NCI-H1436 (cell line): ENCODE data around the gene ZNF582.

Source experiments
- DNase-seq: peaks from one replicate; lab custom pipeline; 2025; lab: John Stamatoyannopoulos, UW

Gene ZNF582

GRCh38 chr19:56393119-56394012 lies at the start of gene ZNF582:
ZNF582 (minus strand) TSS chr19:56393534; CDS start chr19:56391752, 1,782 bp downstream.
- DNase-seq = peak; percentile 94

- DNase-seq = no peak
These were observed 48.0 kb upstream of the ZNF582 start for GRCh38 chr19:56441206-56441792.

- DNase-seq = no peak
These were observed 30.6 kb upstream of the ZNF582 start for GRCh38 chr19:56423985-56424353.

GRCh38 chr19:56423276-56423984 lies 30.1 kb upstream of the ZNF582 start:
- DNase-seq = no peak

GRCh38 chr19:56405062-56405461 lies 11.7 kb upstream of the ZNF582 start:
- no peak for DNase-seq

GRCh38 chr19:56404705-56405056 lies 11.3 kb upstream of the ZNF582 start:
- DNase-seq = no peak

- DNase-seq = peak; percentile 80
These were observed 10.7 kb upstream of the ZNF582 start, which contains the start of gene ZNF583 for GRCh38 chr19:56403764-56404704. ZNF583 (plus strand) TSS chr19:56404332; CDS start chr19:56407115, 2,783 bp downstream.

GRCh38 chr19:56403261-56403660 lies 9.9 kb upstream of the ZNF582 start:
- no peak for DNase-seq

- no peak for DNase-seq
These were observed 7.2 kb upstream of the ZNF582 start for GRCh38 chr19:56400485-56400884.

GRCh38 chr19:56398809-56399208 lies 5.5 kb upstream of the ZNF582 start:
- DNase-seq = no peak

GRCh38 chr19:56383826-56384605 lies 9.3 kb downstream of the ZNF582 start:
- no peak for DNase-seq

GRCh38 chr19:56377105-56377924 lies 16.0 kb downstream of the ZNF582 start:
- DNase-seq = no peak

- no peak for DNase-seq
These were observed 21.1 kb downstream of the ZNF582 start for GRCh38 chr19:56372281-56372680.

GRCh38 chr19:56369886-56370676 lies 23.3 kb downstream of the ZNF582 start:
- DNase-seq = no peak

GRCh38 chr19:56367829-56368711 lies 25.3 kb downstream of the ZNF582 start:
- peak; percentile 98 for DNase-seq

- no peak for DNase-seq
These were observed 32.5 kb downstream of the ZNF582 start for GRCh38 chr19:56360841-56361240.

GRCh38 chr19:56356944-56357343 lies 36.4 kb downstream of the ZNF582 start:
- DNase-seq = no peak

GRCh38 chr19:56355517-56355916 lies 37.8 kb downstream of the ZNF582 start:
- DNase-seq = no peak
